Activated CD4-positive, alpha-beta T cell treated with anti-CD3 and anti-CD28 coated beads for 36 hours (primary cell): ENCODE results near the gene TNRC6A. TPM values are rescaled to one million over a fixed set of nuclear protein-coding genes. Genes with fewer than 3 reads are reported as not detected.
"Not testable (repeated sequence)": the region's sequence is repeated elsewhere in the genome, so short reads cannot be mapped to it uniquely, and the experiment has no call there.

Experiments
- ATAC-seq: fragments of 200-7000 bp; cut with Tn5 transposase; one replicate; pipeline ENCODE4 v1.10.0; 2021; ENCODE audit warnings: mild to moderate bottlenecking, moderate library complexity
- CTCF ChIA-PET: fragments of 350-600 bp; sonication (Branson Sonifier 250); formaldehyde crosslinking; loops from one replicate; lab custom pipeline; 2021; ENCODE audit warnings: antibody characterized with exemption; lab: Charles Lee
- POLR2A ChIA-PET: fragments of 350-600 bp; sonication (Branson Sonifier 250); formaldehyde crosslinking; loops from one replicate; lab custom pipeline; 2021; ENCODE audit warnings: antibody characterized with exemption, inconsistent platforms; lab: Charles Lee
- DNase-seq: peaks from one replicate; pipeline ENCODE4 v3.0.0-alpha.2; 2020
- H3K27ac Mint-ChIP-seq: one replicate; pipeline ENCODE4 v1.8.0; 2021; ENCODE audit warnings: mixed read lengths
- H3K27me3 Mint-ChIP-seq: one replicate; pipeline ENCODE4 v1.8.0; 2021; ENCODE audit warnings: mixed read lengths
- H3K36me3 Mint-ChIP-seq: one replicate; pipeline ENCODE4 v1.8.0; 2021; ENCODE audit warnings: low read depth, mixed read lengths
- H3K4me1 Mint-ChIP-seq: one replicate; pipeline ENCODE4 v1.8.0; 2021; ENCODE audit warnings: mixed read lengths
- H3K4me3 Mint-ChIP-seq: one replicate; pipeline ENCODE4 v1.8.0; 2021; ENCODE audit warnings: mild to moderate bottlenecking, moderate library complexity, mixed read lengths
- H3K9me3 Mint-ChIP-seq: one replicate; pipeline ENCODE4 v1.8.0; 2021; ENCODE audit warnings: low read depth, mixed read lengths
- intact Hi-C, 2 experiments: fragments of 100-400 bp; cut with DNase I in 1 of 2; cut with micrococcal nuclease in 1 of 2; formaldehyde crosslinking; loops; one replicate each; pipeline versions ENCODE4 v1.14.2 to v1.15.1; 2022 to 2024; cut with DNase I, micrococcal nuclease
- total RNA-seq, 2 experiments: library from RNA; stranded (reverse); gene quantifications; one replicate each; pipeline ENCODE4 v1.2.3, GENCODE V29; 2021

The TNRC6A gene
- total RNA-seq, 2 experiments from 2014 or later = 34.6 to 46.1 TPM

GRCh38 chr16:24698308-24698707 is 31.1 kb upstream of the TNRC6A start:
- H3K4me3 Mint-ChIP-seq = no peak overlapping the region

DNA sequence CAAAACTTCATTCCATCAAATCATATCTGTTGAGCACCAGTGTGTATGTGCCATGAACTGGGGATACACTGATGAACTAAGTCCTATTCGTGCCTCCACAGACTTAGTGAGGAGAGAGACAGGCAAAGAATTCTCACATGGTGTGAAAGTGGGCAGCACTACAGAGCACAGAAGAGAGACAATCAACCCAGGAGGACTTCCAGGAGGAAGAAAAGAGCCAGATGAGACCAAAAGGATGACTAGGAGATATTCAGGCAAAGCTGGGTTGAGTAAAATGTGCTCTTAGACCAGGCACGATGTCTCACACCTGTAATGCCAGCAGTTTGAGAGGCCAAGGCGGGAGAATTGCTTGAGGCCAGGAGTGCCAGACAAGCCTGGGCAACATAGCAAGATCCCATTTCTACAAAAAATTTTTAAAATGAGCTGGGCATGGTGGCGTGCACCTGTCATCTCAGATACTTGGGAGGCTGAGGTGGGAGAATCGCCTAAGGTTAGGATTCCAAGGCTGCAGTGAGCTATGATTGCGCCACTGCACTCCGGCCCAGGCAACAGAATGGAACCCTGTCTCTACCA is 30.2 kb upstream of the TNRC6A start:
- DNase-seq (no peak), ATAC-seq (no peak)
- H3K4me3 Mint-ChIP-seq = no peak overlapping the region
- POLR2A ChIA-PET = interaction anchor here (0.7 kb wide), 1 partner anchor 10 kb away, joined by 3 read pairs; no protein-coding TSS in a partner anchor
- peaks cover 2% of the 10 kb centered on the region for H3K4me1 Mint-ChIP-seq
- CTCF ChIA-PET = interaction anchor here (0.5 to 0.9 kb wide), 2 partner anchors 19 to 30 kb away, joined by 3 read pairs; no protein-coding TSS in a partner anchor
- no peaks in the 10 kb centered on the region for H3K9me3 Mint-ChIP-seq
- no peaks in the 10 kb centered on the region for H3K36me3 Mint-ChIP-seq
- no peak overlapping the region for H3K27ac Mint-ChIP-seq
- intact Hi-C loops = loop anchor here in 1 of 2 experiments (10.0 kb wide), 1 partner anchor 114 kb away; no protein-coding TSS in a partner anchor
- peaks cover 18% of the 10 kb centered on the region for H3K27me3 Mint-ChIP-seq

More at GRCh38 chr16:24698308-24698707, 31.1 kb upstream of the TNRC6A start:
- H3K4me1 Mint-ChIP-seq = peaks cover 2% of the 10 kb centered on the region
- intact Hi-C loops = loop anchor here in 1 of 2 experiments (10.0 kb wide), 1 partner anchor 114 kb away; no protein-coding TSS in a partner anchor
- CTCF ChIA-PET = no interaction called here
- H3K27ac Mint-ChIP-seq = no peak overlapping the region
- H3K9me3 Mint-ChIP-seq = no peaks in the 10 kb centered on the region
- H3K27me3 Mint-ChIP-seq = peaks cover 18% of the 10 kb centered on the region
- DNase-seq (no peak), ATAC-seq (no peak)
- no peaks in the 10 kb centered on the region for H3K36me3 Mint-ChIP-seq
- POLR2A ChIA-PET = interaction anchor here (0.7 kb wide), 1 partner anchor 9 kb away, joined by 3 read pairs; no protein-coding TSS in a partner anchor

- DNase-seq (peak; percentile 10), ATAC-seq (no peak)
- CTCF ChIA-PET = no interaction called here
- peaks cover 2% of the 10 kb centered on the region for H3K4me1 Mint-ChIP-seq
- POLR2A ChIA-PET = no interaction called here
- peaks cover 18% of the 10 kb centered on the region for H3K27me3 Mint-ChIP-seq
- no peak overlapping the region for H3K4me3 Mint-ChIP-seq
- H3K9me3 Mint-ChIP-seq = no peaks in the 10 kb centered on the region
- intact Hi-C loops = no loop called here
- H3K27ac Mint-ChIP-seq = no peak overlapping the region
- H3K36me3 Mint-ChIP-seq = no peaks in the 10 kb centered on the region
Observed at GRCh38 chr16:24700549-24701392, 28.7 kb upstream of the TNRC6A start.

- H3K27me3 Mint-ChIP-seq = peaks cover 18% of the 10 kb centered on the region
- CTCF ChIA-PET = no interaction called here
- ATAC-seq (no peak), DNase-seq (no peak)
- no peaks in the 10 kb centered on the region for H3K36me3 Mint-ChIP-seq
- H3K4me1 Mint-ChIP-seq = peaks cover 2% of the 10 kb centered on the region
- POLR2A ChIA-PET = no interaction called here
- no peaks in the 10 kb centered on the region for H3K9me3 Mint-ChIP-seq
- H3K27ac Mint-ChIP-seq = no peak overlapping the region
- H3K4me3 Mint-ChIP-seq = no peak overlapping the region
- intact Hi-C loops = no loop called here
Observed at GRCh38 chr16:24701521-24701951, 27.9 kb upstream of the TNRC6A start.

DNA sequence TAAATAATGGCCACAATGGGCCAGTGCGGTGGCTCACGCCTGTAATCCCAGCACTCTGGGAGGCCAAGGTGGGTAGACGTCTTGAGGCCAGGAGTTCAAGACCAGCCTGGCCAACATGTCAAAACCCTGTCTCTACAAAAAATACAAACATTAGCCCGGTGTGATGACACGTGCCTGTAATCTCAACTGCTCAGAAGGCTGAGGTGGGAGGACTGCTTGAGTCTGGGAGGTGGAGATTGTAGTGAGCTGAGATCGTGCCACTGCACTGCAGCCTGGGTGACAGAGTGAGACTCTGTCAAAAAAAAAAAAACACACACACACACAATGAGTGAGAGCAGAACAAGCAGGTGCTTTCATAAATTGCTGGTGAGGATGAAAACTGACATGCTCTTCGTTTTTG is 21.7 kb upstream of the TNRC6A start:
- H3K4me1 Mint-ChIP-seq, CTCF ChIA-PET, H3K27ac Mint-ChIP-seq, H3K36me3 Mint-ChIP-seq, H3K27me3 Mint-ChIP-seq, DNase-seq, ATAC-seq, H3K9me3 Mint-ChIP-seq, POLR2A ChIA-PET, H3K4me3 Mint-ChIP-seq, intact Hi-C loops: not testable (repeated sequence)

DNA sequence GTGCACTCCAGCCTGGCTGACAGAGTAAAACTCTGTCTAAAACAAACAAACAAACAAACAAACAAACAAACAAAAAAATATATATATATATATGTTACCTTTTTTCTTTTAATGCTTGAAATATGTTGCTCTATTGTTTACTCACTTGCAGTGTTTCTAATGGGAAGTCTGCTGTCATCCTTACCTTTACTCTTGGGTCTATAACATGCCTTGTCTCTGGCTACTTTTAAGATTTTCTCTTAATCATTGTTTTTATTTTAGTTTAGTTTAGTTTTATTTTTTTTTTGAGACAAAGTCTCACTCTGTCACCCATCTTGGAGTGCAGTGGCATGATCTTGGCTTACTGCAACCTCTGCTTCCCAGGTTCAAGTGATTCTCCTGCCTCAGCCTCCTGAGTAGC is 16.1 kb upstream of the TNRC6A start:
- intact Hi-C loops = no loop called here
- Mint-ChIP-seq H3K27me3 (peaks cover 4% of the 10 kb centered on the region), H3K27ac (no peak overlapping the region), H3K36me3 (no peaks in the 10 kb centered on the region), H3K4me3 (no peak overlapping the region), H3K4me1 (no peaks in the 10 kb centered on the region), H3K9me3 (peaks cover 3% of the 10 kb centered on the region)
- ChIA-PET CTCF (no interaction called here), POLR2A (no interaction called here)
- DNase-seq = no peak
- no peak for ATAC-seq

DNA sequence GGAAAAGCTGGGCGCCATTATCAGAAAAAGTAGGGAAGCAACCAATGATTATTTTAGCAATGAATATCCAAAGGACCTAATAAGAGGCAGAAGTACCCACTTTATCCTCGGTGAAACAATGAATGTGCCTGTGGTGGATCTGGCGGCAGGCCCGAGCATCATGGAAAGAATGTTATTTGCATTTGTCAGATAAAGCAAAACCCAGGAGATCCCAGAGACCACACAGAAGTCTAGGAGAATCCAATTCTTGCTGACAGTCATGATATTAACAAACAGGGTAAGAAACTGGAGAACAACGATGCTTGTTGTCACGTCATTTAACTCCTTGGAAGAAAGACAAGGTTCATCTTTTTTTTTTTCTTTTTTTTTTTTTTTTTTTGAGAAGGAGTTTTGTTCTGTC is 12.0 kb upstream of the TNRC6A start:
- H3K4me3 Mint-ChIP-seq = no peak overlapping the region
- intact Hi-C loops = no loop called here
- H3K27ac Mint-ChIP-seq = no peak overlapping the region
- POLR2A ChIA-PET = no interaction called here
- peaks cover 14% of the 10 kb centered on the region for H3K4me1 Mint-ChIP-seq
- CTCF ChIA-PET = no interaction called here
- peaks cover 3% of the 10 kb centered on the region for H3K9me3 Mint-ChIP-seq
- peaks cover 6% of the 10 kb centered on the region for H3K27me3 Mint-ChIP-seq
- ATAC-seq (no peak), DNase-seq (no peak)
- H3K36me3 Mint-ChIP-seq = no peaks in the 10 kb centered on the region

GRCh38 chr16:24718967-24719521 is 10.4 kb upstream of the TNRC6A start:
- peaks cover 3% of the 10 kb centered on the region for H3K9me3 Mint-ChIP-seq
- ATAC-seq (no peak), DNase-seq (no peak)
- no peak overlapping the region for H3K27ac Mint-ChIP-seq
- intact Hi-C loops = no loop called here
- no peaks in the 10 kb centered on the region for H3K36me3 Mint-ChIP-seq
- POLR2A ChIA-PET = no interaction called here
- no peak overlapping the region for H3K4me3 Mint-ChIP-seq
- CTCF ChIA-PET = no interaction called here
- peaks cover 4% of the 10 kb centered on the region for H3K27me3 Mint-ChIP-seq
- peaks cover 29% of the 10 kb centered on the region for H3K4me1 Mint-ChIP-seq

GRCh38 chr16:24721830-24722238 is 7.6 kb upstream of the TNRC6A start:
- peaks cover 2% of the 10 kb centered on the region for H3K27me3 Mint-ChIP-seq
- peak; percentile 81 for DNase-seq
- ChIA-PET POLR2A (no interaction called here), CTCF (interaction anchor here (1.5 kb wide), 1 partner anchor 9 kb away, joined by 5 read pairs; no protein-coding TSS in a partner anchor)
- no peaks in the 10 kb centered on the region for H3K9me3 Mint-ChIP-seq
- ATAC-seq = peak; percentile 90
- peaks cover 29% of the 10 kb centered on the region for H3K4me1 Mint-ChIP-seq
- H3K36me3 Mint-ChIP-seq = no peaks in the 10 kb centered on the region
- no peak overlapping the region for H3K4me3 Mint-ChIP-seq
- intact Hi-C loops = loop anchor here (1.0 to 5.0 kb wide), 4 partner anchors 35 to 895 kb away; no protein-coding TSS in a partner anchor
- H3K27ac Mint-ChIP-seq = peak overlapping the region; percentile 6

DNA sequence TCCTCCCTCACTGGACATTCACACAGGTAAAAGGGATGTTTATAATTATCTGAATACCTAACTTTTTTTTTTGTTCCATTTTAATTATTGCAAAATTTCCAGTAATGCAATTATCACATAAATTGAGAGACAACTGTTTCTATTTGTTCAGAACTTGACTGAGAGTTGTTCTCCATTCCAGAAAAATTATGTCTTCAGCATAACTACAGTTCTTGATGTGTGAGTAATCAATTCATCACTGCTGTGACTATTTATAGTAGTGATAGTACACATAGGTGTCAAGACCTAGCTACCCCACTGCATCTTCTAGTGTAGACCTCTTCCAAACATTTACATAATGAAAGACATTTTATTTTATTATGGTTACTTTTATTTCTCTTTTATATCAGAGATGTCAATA is 5.8 kb upstream of the TNRC6A start:
- H3K4me1 Mint-ChIP-seq = peaks cover 35% of the 10 kb centered on the region
- H3K27ac Mint-ChIP-seq = no peak overlapping the region
- DNase-seq (no peak), ATAC-seq (peak; percentile 57)
- H3K27me3 Mint-ChIP-seq = no peaks in the 10 kb centered on the region
- ChIA-PET CTCF (no interaction called here), POLR2A (no interaction called here)
- H3K36me3 Mint-ChIP-seq = no peaks in the 10 kb centered on the region
- no peaks in the 10 kb centered on the region for H3K9me3 Mint-ChIP-seq
- intact Hi-C loops = loop anchor here (1.0 to 5.0 kb wide), 4 partner anchors 34 to 896 kb away; no protein-coding TSS in a partner anchor
- H3K4me3 Mint-ChIP-seq = no peak overlapping the region

DNA sequence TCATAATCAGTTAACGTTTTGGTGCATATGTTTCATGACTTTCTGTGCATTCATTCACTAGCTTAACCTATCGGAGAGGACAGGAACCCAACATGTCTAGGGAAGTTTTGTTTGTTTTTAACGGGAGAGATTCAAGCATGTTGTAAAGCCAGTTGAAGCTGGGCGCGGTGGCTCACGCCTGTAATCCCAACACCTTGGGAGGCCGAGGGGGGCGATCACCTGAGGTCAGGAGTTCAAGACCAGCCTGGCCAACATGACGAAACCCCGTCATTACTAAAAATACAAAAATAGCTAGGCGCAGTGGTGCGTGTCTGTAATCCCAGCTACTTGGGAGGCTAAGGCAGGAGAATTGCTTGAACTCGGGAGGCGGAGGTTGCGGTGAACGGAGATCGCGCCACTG is 1.4 kb upstream of the TNRC6A start:
- Mint-ChIP-seq H3K36me3 (peaks cover 20% of the 10 kb centered on the region), H3K27ac (peak overlapping the region; percentile 39), H3K27me3 (no peaks in the 10 kb centered on the region), H3K9me3 (no peaks in the 10 kb centered on the region), H3K4me3 (no peak overlapping the region), H3K4me1 (peaks cover 39% of the 10 kb centered on the region)
- ATAC-seq (no peak), DNase-seq (no peak)
- POLR2A ChIA-PET = interaction anchor here (0.7 to 0.8 kb wide), 2 partner anchors 13 to 25 kb away, joined by 3 to 4 read pairs; no protein-coding TSS in a partner anchor
- CTCF ChIA-PET = interaction anchor here (1.0 to 2.0 kb wide), 2 partner anchors 20 to 282 kb away, joined by 3 to 5 read pairs; no protein-coding TSS in a partner anchor
- intact Hi-C loops = loop anchor here (2.0 to 5.0 kb wide), 3 partner anchors 21 to 383 kb away; partner anchors contain the start of genes ARHGAP17 (in 1 of the 2) and LCMT1 (in 1 of the 2)
